SK-N-SH (cell line): ENCODE measurements around the gene PRSS56. TPM values are rescaled to one million over a fixed set of nuclear protein-coding genes. Genes with fewer than 3 reads are reported as not detected.

Experiments used
- CTCF ChIA-PET: fragments of 300-600, 350-600 bp; formaldehyde crosslinking; extraction: SDS; loops from one replicate; lab custom pipeline; 2021; lab: Yijun Ruan, JAX
- POLR2A ChIA-PET: fragments of 350-600 bp; sonication (Branson Sonifier 250); formaldehyde crosslinking; extraction: SDS; loops from one replicate; lab custom pipeline; 2020; ENCODE audit warnings: antibody characterized with exemption, inconsistent platforms; lab: Yijun Ruan, JAX
- DNase-seq: peaks from one replicate; pipeline ENCODE4 v3.0.0; 2012
- H2AFZ ChIP-seq: fragments of 200-600 bp; sonication (generic); 2 replicates; pipeline ENCODE4 v1.8.1; 2016; ENCODE audit warnings: antibody characterized with exemption, mild to moderate bottlenecking, low read depth
- H3F3A ChIP-seq: fragments of 200-600 bp; sonication (generic); replicated peaks from 2 replicates; pipeline ENCODE3; 2016; ENCODE audit warnings: antibody characterized with exemption, mild to moderate bottlenecking; ENCODE audit not compliant: insufficient read depth
- H3K27ac ChIP-seq, 2 experiments: fragments of 200-500 bp in 1 of 2; fragments of 200-600 bp in 1 of 2; sonication (Bioruptor generic) in 1 of 2; sonication (generic), shearing (Covaris generic) in 1 of 2; 2 replicates each; pipeline versions ENCODE4 v1.5.1 to v1.6.1; 2014 to 2016; ENCODE audit warnings: low read depth in 2 of 2, inconsistent platforms in 1 of 2, low read length in 1 of 2, mild to moderate bottlenecking in 1 of 2, mixed read lengths in 1 of 2
- H3K27me3 ChIP-seq: fragments of 200-600 bp; sonication (generic), shearing (Covaris generic); 2 replicates; pipeline ENCODE4 v1.6.1; 2016; ENCODE audit warnings: mixed run types; ENCODE audit not compliant: insufficient read depth
- H3K36me3 ChIP-seq, 2 experiments: fragments of 200-500 bp in 1 of 2; fragments of 200-600 bp in 1 of 2; sonication (Bioruptor generic) in 1 of 2; sonication (generic) in 1 of 2; replicated peaks in 1 of 2; 2 replicates each; pipeline versions ENCODE3 to v1.5.1; 2014 to 2016; ENCODE audit warnings: low read length in 1 of 2, mild to moderate bottlenecking in 1 of 2; ENCODE audit not compliant: insufficient read depth in 2 of 2, control insufficient read depth in 1 of 2
- H3K4me1 ChIP-seq, 2 experiments: fragments of 200-500 bp in 1 of 2; fragments of 200-600 bp in 1 of 2; sonication (Bioruptor generic) in 1 of 2; sonication (generic), shearing (Covaris generic) in 1 of 2; 2 replicates each; pipeline versions ENCODE4 v1.5.1 to v1.6.1; 2014 to 2016; ENCODE audit warnings: low read depth in 1 of 2, low read length in 1 of 2, mixed run types in 1 of 2; ENCODE audit not compliant: insufficient read depth in 2 of 2, control insufficient read depth in 1 of 2
- H3K4me2 ChIP-seq: fragments of 200-600 bp; sonication (generic), shearing (Covaris generic); 2 replicates; pipeline ENCODE4 v1.6.1; 2017; ENCODE audit warnings: mixed run types
- H3K4me3 ChIP-seq, 2 experiments: fragments of 200-500 bp in 1 of 2; fragments of 200-600 bp in 1 of 2; sonication (Bioruptor generic) in 1 of 2; sonication (generic), shearing (Covaris generic) in 1 of 2; 2 replicates each; pipeline versions ENCODE4 v1.5.1 to v1.8.1; 2014 to 2016; ENCODE audit warnings: low read depth in 2 of 2, inconsistent platforms in 1 of 2, low read length in 1 of 2, mild to moderate bottlenecking in 1 of 2, mixed read lengths in 1 of 2, moderate library complexity in 1 of 2
- H3K79me2 ChIP-seq: fragments of 200-600 bp; sonication (generic); 2 replicates; pipeline ENCODE4 v1.8.1; 2017; ENCODE audit warnings: mild to moderate bottlenecking; ENCODE audit not compliant: insufficient read depth
- H3K9ac ChIP-seq: fragments of 200-600 bp; sonication (generic); 2 replicates; pipeline ENCODE4 v1.6.1; 2017; ENCODE audit warnings: mixed run types
- H3K9me2 ChIP-seq: fragments of 200-600 bp; sonication (generic); 2 replicates; pipeline ENCODE4 v1.6.1; 2017; ENCODE audit warnings: mixed run types
- H3K9me3 ChIP-seq: fragments of 200-600 bp; sonication (generic); 2 replicates; pipeline ENCODE4 v1.6.1; 2017; ENCODE audit warnings: mixed run types, mild to moderate bottlenecking, moderate library complexity
- H4K20me1 ChIP-seq: fragments of 200-600 bp; sonication (generic); 2 replicates; pipeline ENCODE4 v1.6.1; 2017; ENCODE audit warnings: mild to moderate bottlenecking, mixed run types; ENCODE audit not compliant: insufficient read depth
- CTCF ChIP-seq: fragments of 200-600 bp; sonication (generic); IDR thresholded peaks from 2 replicates; pipeline ENCODE4 v1.6.1; 2017; ENCODE audit warnings: antibody characterized with exemption, mild to moderate bottlenecking, moderate library complexity
- ELF1 ChIP-seq: IDR thresholded peaks from 2 replicates; pipeline ENCODE4 v1.4.0; 2012
- EP300 ChIP-seq, 2 experiments: IDR thresholded peaks; 2 replicates each; pipeline versions ENCODE4 v1.4.0 to v1.6.1; 2012; ENCODE audit warnings: borderline replicate concordance in 1 of 2, low read depth in 1 of 2, low read length in 1 of 2
- FOXM1 ChIP-seq: IDR thresholded peaks from 2 replicates; pipeline ENCODE4 v1.4.0; 2012; ENCODE audit warnings: low read depth, mild to moderate bottlenecking
- JUND ChIP-seq: IDR thresholded peaks from 2 replicates; pipeline ENCODE4 v1.4.0; 2012
- MAX ChIP-seq: IDR thresholded peaks from 2 replicates; pipeline ENCODE4 v1.4.0; 2012; ENCODE audit warnings: low read depth
- MEF2A ChIP-seq: IDR thresholded peaks from 2 replicates; pipeline ENCODE4 v1.4.0; 2012; ENCODE audit warnings: low read depth, borderline replicate concordance
- MXI1 ChIP-seq: IDR thresholded peaks from 2 replicates; pipeline ENCODE4 v1.6.1; 2012; ENCODE audit warnings: mild to moderate bottlenecking, low read depth, low read length, improper control_type of control experiment
- POLR2AphosphoS5 ChIP-seq: IDR thresholded peaks from 2 replicates; pipeline ENCODE4 v1.6.1; 2012; ENCODE audit warnings: low read depth, low read length
- RAD21 ChIP-seq: IDR thresholded peaks from 2 replicates; pipeline ENCODE4 v1.6.1; 2012; ENCODE audit warnings: mild to moderate bottlenecking, low read length
- RCOR1 ChIP-seq: fragments of 150-350 bp; IDR thresholded peaks from 2 replicates; pipeline ENCODE4 v1.6.1; 2017; ENCODE audit warnings: antibody characterized with exemption, low read length
- SMC3 ChIP-seq: IDR thresholded peaks from 2 replicates; pipeline ENCODE4 v1.6.1; 2012; ENCODE audit warnings: low read depth, low read length, improper control_type of control experiment
- TCF12 ChIP-seq: IDR thresholded peaks from 2 replicates; pipeline ENCODE4 v1.4.0; 2012
- USF2 ChIP-seq: fragments of 150-350 bp; IDR thresholded peaks from 2 replicates; pipeline ENCODE4 v1.6.1; 2017; ENCODE audit warnings: antibody characterized with exemption, low read length, low read depth, borderline replicate concordance
- WGBS: methylation state at CpG from one replicate; pipeline ENCODE4 v1.1.6; 2017; ENCODE audit warnings: low lambda C conversion rate; 5-methylcytosine and 5-hydroxymethylcytosine counted together
- polyA plus RNA-seq, 3 experiments: library from polyadenylated mRNA; depleted of rRNA; stranded (reverse); fragments of >200 nt; gene quantifications; 2 replicates each; pipeline ENCODE4 v1.2.3, GENCODE V29; 2012

The PRSS56 gene
- polyA plus RNA-seq, 1 of the 3 experiments (the other 2 are of a cell fraction), result not detected

- no peaks in the 10 kb centered on the region for H3K36me3 ChIP-seq
- no peak overlapping the region for H2AFZ ChIP-seq
- no peak overlapping the region for H3K27ac ChIP-seq
- H3K4me2 ChIP-seq, result peak overlapping the region; percentile 60
- TF ChIP-seq SMC3 (no peak), EP300 (IDR thresholded peaks at IDR 0.05; ENCODE audit: borderline replicate concordance in 1 of 2, low read depth in 1 of 2, low read length in 1 of 2) (0 out of 4 replicates have a peak, but pooled peaks of 1 of the 2 experiments have one; percentile 6), RAD21 (no peak), MAX (no peak), MEF2A (no peak), TCF12 (no peak), RCOR1 (no peak)
- WGBS, result 55% methylated on average over 29 of the region's 75 CpGs
- H3F3A ChIP-seq, result no peaks in the 10 kb centered on the region
- H3K9ac ChIP-seq, result no peak overlapping the region
- no peaks in the 10 kb centered on the region for H4K20me1 ChIP-seq
- H3K27me3 ChIP-seq, result peaks cover 23% of the 10 kb centered on the region
- peaks cover 0 to 45% of the 10 kb centered on the region in 2 experiments; a peak in 1 of 4 replicates for H3K4me1 ChIP-seq
- H3K4me3 ChIP-seq, result peak overlapping the region; percentile 23 to 33; a peak in 2 of 4 replicates
- H3K9me3 ChIP-seq, result no peaks in the 10 kb centered on the region
- ChIA-PET POLR2A (no interaction called here), CTCF (interaction anchor here (1.0 to 3.0 kb wide), 4 partner anchors 19 to 59 kb away, joined by 3 to 24 read pairs (median 4); partner anchors contain the start of gene PRSS56)
- H3K9me2 ChIP-seq, result no peaks in the 10 kb centered on the region
- H3K79me2 ChIP-seq, result no peaks in the 10 kb centered on the region
- peak; percentile 90 for DNase-seq
Observed at GRCh38 chr2:232502911-232503808, 17.0 kb upstream of the PRSS56 start.

DNA sequence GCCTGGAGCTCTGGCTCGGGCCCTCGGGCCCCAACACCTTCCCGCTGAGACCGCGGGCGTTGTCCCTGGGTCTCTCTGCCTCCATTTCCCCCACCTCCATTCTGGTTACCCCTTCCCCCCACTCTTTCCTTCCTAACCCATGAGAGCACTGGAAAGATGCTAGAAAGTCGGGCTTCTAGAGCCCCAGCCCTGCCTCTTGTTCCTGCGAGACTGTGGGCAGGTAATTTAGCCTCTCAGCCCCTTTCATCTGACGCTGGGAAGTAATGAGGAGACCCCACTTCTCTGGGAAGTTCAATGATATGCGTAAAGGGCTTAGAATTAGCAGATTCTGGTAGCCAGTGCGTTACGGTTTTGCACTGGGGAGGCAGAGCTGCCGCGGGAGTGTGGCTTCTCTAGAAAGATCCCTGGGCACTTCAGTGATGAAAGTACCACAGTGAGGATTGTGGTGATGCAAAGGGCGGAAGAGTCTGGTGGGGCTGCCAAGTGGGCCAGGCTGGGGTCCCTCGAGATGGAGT is 16.3 kb upstream of the PRSS56 start:
- ChIA-PET CTCF (interaction anchor here (1.0 to 3.1 kb wide), 4 partner anchors 18 to 60 kb away, joined by 3 to 11 read pairs (median 4); no protein-coding TSS in a partner anchor), POLR2A (no interaction called here)
- H3K9me3 ChIP-seq, result no peaks in the 10 kb centered on the region

More for the DNA sequence above, 16.3 kb upstream of the PRSS56 start:
- 80% methylated on average over 15 of the region's 16 CpGs for WGBS
- H4K20me1 ChIP-seq, result no peaks in the 10 kb centered on the region
- no peak overlapping the region for H3K9ac ChIP-seq
- H3K4me3 ChIP-seq, result no peak overlapping the region
- H3K4me1 ChIP-seq, result peaks cover 0 to 45% of the 10 kb centered on the region in 2 experiments; a peak in 1 of 4 replicates
- H3F3A ChIP-seq, result no peaks in the 10 kb centered on the region
- no peak overlapping the region for H3K4me2 ChIP-seq
- DNase-seq, result no peak
- no peaks in the 10 kb centered on the region for H3K9me2 ChIP-seq
- H3K27me3 ChIP-seq, result peaks cover 23% of the 10 kb centered on the region
- H3K27ac ChIP-seq, result no peak overlapping the region
- no peak for TF ChIP-seq ELF1
- no peak for TF ChIP-seq TCF12
- no peak for TF ChIP-seq CTCF
- TF ChIP-seq USF2, result no peak
- no peak for TF ChIP-seq POLR2AphosphoS5
- no peak for TF ChIP-seq SMC3
- no peak for TF ChIP-seq MXI1
- TF ChIP-seq FOXM1, result no peak
- no peak for TF ChIP-seq JUND
- no peak overlapping the region for H2AFZ ChIP-seq
- no peaks in the 10 kb centered on the region for H3K79me2 ChIP-seq
- H3K36me3 ChIP-seq, result no peaks in the 10 kb centered on the region
